ENCODE data around the gene ADGRE1. TPM values are rescaled to one million over a fixed set of nuclear protein-coding genes. Genes with fewer than 3 reads are reported as not detected.

The ADGRE1 gene
- polyA plus RNA-seq, 1 donor (not counting 4 experiments of a cell fraction or from before 2014, with no cell fraction given): not detected

GRCh38 chr19:6891761-6892385 is 4.5 kb downstream of the ADGRE1 start:
- FAIRE-seq: no peak
- H3K9me1 ChIP-seq (ENCODE audit: control insufficient read depth, extremely low read depth, insufficient read depth, low read length): no peaks in the 10 kb centered on the region
- H3K27me3 ChIP-seq (ENCODE audit: control insufficient read depth, extremely low read depth, insufficient read depth, low read length): no peaks in the 10 kb centered on the region

GRCh38 chr19:6894313-6894712 is 6.9 kb downstream of the ADGRE1 start:
- no peak for DNase-seq (ENCODE audit: low read depth, low spot score)
- H3K27ac ChIP-seq (ENCODE audit: control insufficient read depth, insufficient read depth, low read length): no peak overlapping the region
- no peak overlapping the region for H3K4me2 ChIP-seq (ENCODE audit: control insufficient read depth, extremely low read depth, insufficient read depth, low read depth, low read length)
- H3K4me1 ChIP-seq (ENCODE audit: control insufficient read depth, extremely low read depth, insufficient read depth, low read length): no peaks in the 10 kb centered on the region
- dilution Hi-C loops (cut with MboI; ENCODE audit: extremely low pct_ligation_motif_present, low sequenced_read_pairs): no loop called here
- no peaks in the 10 kb centered on the region for H4K20me1 ChIP-seq (ENCODE audit: control insufficient read depth, extremely low read depth, insufficient read depth, low read length)
- no peak overlapping the region for H3K4me3 ChIP-seq (ENCODE audit: control insufficient read depth in 2 of 3, extremely low read depth in 1 of 3, insufficient read depth in 2 of 3, low read depth in 1 of 3, low read length in 3 of 3)
- H3K9me3 ChIP-seq (ENCODE audit: control insufficient read depth, low read depth, low read length): no peaks in the 10 kb centered on the region
- TF ChIP-seq CTCF (optimal IDR thresholded peaks at IDR 0.05 in 1 of 3, IDR thresholded peaks at IDR 0.05 in 1 of 3, conservative IDR thresholded peaks at IDR 0.05 in 1 of 3; ENCODE audit: extremely low read depth in 1 of 3, insufficient read depth in 2 of 3, low read length in 3 of 3): no peak
- no peak for TF ChIP-seq EZH2 (IDR thresholded peaks at IDR 0.05; ENCODE audit: low read length)
- H3K9ac ChIP-seq (ENCODE audit: control insufficient read depth, extremely low read depth, insufficient read depth, low read length): no peak overlapping the region
- H3K36me3 ChIP-seq (ENCODE audit: control insufficient read depth in 2 of 2, extremely low read depth in 1 of 2, insufficient read depth in 2 of 2, low read length in 2 of 2): no peaks in the 10 kb centered on the region
- H3K9me1 ChIP-seq (ENCODE audit: control insufficient read depth, extremely low read depth, insufficient read depth, low read length): no peaks in the 10 kb centered on the region
- no peak overlapping the region for H2AFZ ChIP-seq (ENCODE audit: control insufficient read depth, low read length)
- no peaks in the 10 kb centered on the region for H3K79me2 ChIP-seq (ENCODE audit: control insufficient read depth, insufficient read depth, low read length)
- FAIRE-seq: no peak
- no peaks in the 10 kb centered on the region for H3K27me3 ChIP-seq (ENCODE audit: control insufficient read depth, extremely low read depth, insufficient read depth, low read length)

More at GRCh38 chr19:6891761-6892385, 4.5 kb downstream of the ADGRE1 start:
- Histone ChIP-seq H3K9me3 (ENCODE audit: control insufficient read depth, low read depth, low read length) (peaks cover 2% of the 10 kb centered on the region), H3K9ac (ENCODE audit: control insufficient read depth, extremely low read depth, insufficient read depth, low read length) (no peak overlapping the region), H3K79me2 (ENCODE audit: control insufficient read depth, insufficient read depth, low read length) (no peaks in the 10 kb centered on the region), H3K36me3 (ENCODE audit: control insufficient read depth in 2 of 2, extremely low read depth in 1 of 2, insufficient read depth in 2 of 2, low read length in 2 of 2) (no peaks in the 10 kb centered on the region), H3K4me2 (ENCODE audit: control insufficient read depth, extremely low read depth, insufficient read depth, low read depth, low read length) (no peak overlapping the region), H3K4me3 (ENCODE audit: control insufficient read depth in 2 of 3, extremely low read depth in 1 of 3, insufficient read depth in 2 of 3, low read depth in 1 of 3, low read length in 3 of 3) (no peak overlapping the region), H3K4me1 (ENCODE audit: control insufficient read depth, extremely low read depth, insufficient read depth, low read length) (no peaks in the 10 kb centered on the region), H2AFZ (ENCODE audit: control insufficient read depth, low read length) (no peak overlapping the region), H4K20me1 (ENCODE audit: control insufficient read depth, extremely low read depth, insufficient read depth, low read length) (no peaks in the 10 kb centered on the region), H3K27ac (ENCODE audit: control insufficient read depth, insufficient read depth, low read length) (no peak overlapping the region)
- dilution Hi-C loops (cut with MboI; ENCODE audit: extremely low pct_ligation_motif_present, low sequenced_read_pairs): no loop called here
- DNase-seq (ENCODE audit: low read depth, low spot score): no peak
- TF ChIP-seq CTCF (optimal IDR thresholded peaks at IDR 0.05 in 1 of 3, IDR thresholded peaks at IDR 0.05 in 1 of 3, conservative IDR thresholded peaks at IDR 0.05 in 1 of 3; ENCODE audit: extremely low read depth in 1 of 3, insufficient read depth in 2 of 3, low read length in 3 of 3): no peak
- no peak for TF ChIP-seq EZH2 (IDR thresholded peaks at IDR 0.05; ENCODE audit: low read length)

Measured in keratinocyte (primary cell).